Measurements from ENCODE around the gene BORCS6. TPM values are rescaled to one million over a fixed set of nuclear protein-coding genes. Genes with fewer than 3 reads are reported as not detected.

The BORCS6 gene
- total and polyA plus RNA-seq, 11 donors, result 5.1 to 13.5 (median 8.1) TPM

DNA sequence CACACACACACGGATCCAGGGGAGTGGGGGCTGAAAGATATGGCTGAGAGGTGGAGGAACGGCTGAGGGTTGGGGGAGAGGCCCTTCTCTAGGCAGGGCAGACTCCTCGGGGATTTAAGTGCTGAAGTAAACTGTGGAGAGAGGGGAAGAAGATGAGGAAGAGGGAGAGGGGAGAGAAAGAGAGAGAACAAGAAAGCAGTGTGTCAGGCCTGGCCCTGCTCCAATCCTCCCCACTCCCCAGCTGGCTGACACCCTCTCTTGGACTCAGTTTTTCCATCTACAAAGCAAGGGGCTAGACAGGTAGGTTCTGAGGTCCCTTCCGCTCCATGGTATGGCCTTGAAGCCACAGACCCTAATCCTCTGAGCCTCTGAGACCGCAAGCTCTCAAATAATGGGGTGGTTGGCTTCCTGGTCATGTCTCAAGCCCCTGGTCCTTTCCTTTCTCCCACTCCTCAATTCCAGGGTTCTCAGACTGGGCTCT, 29.2 kb downstream of the BORCS6 start:
- TF ChIP-seq POLR2A (IDR thresholded peaks at IDR 0.05) (no peak), CTCF (IDR thresholded peaks at IDR 0.05) (no peak)
- peaks cover 0 to 33% (median 22%) of the 10 kb centered on the region in 9 donors for H3K36me3 ChIP-seq
- WGBS, 4 donors, result 41 to 50% (median 47%) methylated on average over 5 of the region's 5 CpGs
- no peaks in the 10 kb centered on the region for H3K27me3 ChIP-seq
- DNase-seq (peak in 1 of 5 donors; percentile 17), ATAC-seq (no peak)
- no peaks in the 10 kb centered on the region for H3K9me3 ChIP-seq
- H3K27ac ChIP-seq, result peak overlapping the region in 10 of 12 donors; percentile 47 to 100 (median 100)
- peaks cover 25 to 69% (median 47%) of the 10 kb centered on the region in 12 donors for H3K4me1 ChIP-seq
- intact Hi-C loops (cut with DNase I), result loop anchor here in 3 of 10 donors (5.0 kb wide), 1 partner anchor 38 kb away; the partner anchor contains the start of gene HES7 (in 3 of the 3)
- H3K4me3 ChIP-seq, result peak overlapping the region in 5 of 12 donors; percentile 4 to 99 (median 98)

DNA sequence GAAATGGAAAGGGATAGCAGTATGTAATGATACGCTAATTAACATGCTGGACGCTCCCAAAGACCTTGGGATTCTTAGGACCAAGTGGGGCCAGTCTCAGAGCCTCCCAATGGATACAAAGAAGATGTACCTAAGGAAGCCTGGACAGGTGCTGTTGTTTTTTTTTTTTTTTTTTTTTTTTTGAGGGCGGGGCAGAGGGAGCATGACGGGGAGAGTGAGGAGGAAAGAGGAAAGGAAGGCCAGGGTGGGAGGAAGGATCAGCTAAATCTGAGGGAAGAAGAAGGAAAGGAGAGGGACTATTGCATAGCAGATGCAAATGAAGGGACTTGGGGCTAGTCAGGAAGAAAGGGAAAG, 29.8 kb downstream of the BORCS6 start:
- H3K27ac ChIP-seq, result peak overlapping the region in 6 of 12 donors; percentile 47 to 100 (median 100)
- no peak overlapping the region for H3K4me3 ChIP-seq
- WGBS, 4 donors, result 54 to 65% (median 58%) methylated on average over 4 of the region's 4 CpGs
- H3K9me3 ChIP-seq, result no peaks in the 10 kb centered on the region
- DNase-seq, result no peak
- intact Hi-C loops (cut with DNase I), result loop anchor here in 3 of 10 donors (5.0 kb wide), 1 partner anchor 38 kb away; the partner anchor contains the start of gene HES7 (in 3 of the 3)
- H3K4me1 ChIP-seq, result peaks cover 25 to 74% (median 47%) of the 10 kb centered on the region in 12 donors
- H3K36me3 ChIP-seq, result peaks cover 0 to 33% (median 22%) of the 10 kb centered on the region in 9 donors
- TF ChIP-seq POLR2A (IDR thresholded peaks at IDR 0.05), result no peak
- no peak for TF ChIP-seq CTCF (IDR thresholded peaks at IDR 0.05)
- no peaks in the 10 kb centered on the region for H3K27me3 ChIP-seq
- no peak for ATAC-seq

DNA sequence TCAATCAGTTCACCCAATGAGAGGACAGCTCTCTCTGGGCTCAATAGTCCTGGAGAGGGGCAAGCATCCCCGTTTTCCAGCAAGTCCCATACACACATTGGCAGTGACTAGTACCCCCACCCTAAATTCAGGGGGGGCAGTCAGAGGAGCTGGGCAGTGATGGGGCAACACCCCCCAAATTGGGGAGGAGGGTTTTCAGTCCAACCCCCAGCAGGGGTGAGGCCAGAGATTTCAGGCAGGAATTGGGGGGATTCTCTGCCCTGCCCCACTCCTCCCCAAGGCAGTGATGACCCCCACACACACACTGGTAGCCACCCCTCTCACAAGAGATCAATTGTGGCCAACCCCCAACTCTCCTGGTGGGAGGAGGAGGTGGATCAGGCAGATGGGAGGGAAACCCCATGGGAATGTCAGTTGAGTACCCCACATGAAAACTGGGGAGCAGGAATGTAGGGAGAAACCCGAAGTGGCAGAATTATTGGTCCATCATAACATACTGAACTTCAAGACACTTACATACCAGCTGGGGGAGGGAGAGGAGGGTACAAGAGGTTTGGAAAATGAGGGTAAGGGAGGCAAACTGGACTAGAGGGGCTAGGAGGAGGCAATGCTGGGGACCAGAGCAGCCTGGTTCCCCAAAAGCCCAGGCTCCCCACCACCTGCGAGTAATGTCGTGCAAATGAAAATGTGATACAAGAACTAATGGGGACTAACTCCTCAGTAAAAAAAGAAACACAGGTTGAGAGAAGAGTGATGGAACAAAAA, 30.3 kb downstream of the BORCS6 start:
- Histone ChIP-seq H3K27ac (peak overlapping the region in 10 of 12 donors; percentile 78 to 100 (median 96)), H3K27me3 (no peaks in the 10 kb centered on the region), H3K9me3 (no peaks in the 10 kb centered on the region), H3K4me3 (no peak overlapping the region), H3K4me1 (peaks cover 24 to 75% (median 42%) of the 10 kb centered on the region in 12 donors), H3K36me3 (peaks cover 0 to 33% (median 22%) of the 10 kb centered on the region in 9 donors)
- intact Hi-C loops (cut with DNase I), result loop anchor here in 8 of 10 donors (1.0 to 10.0 kb wide), 6 partner anchors 21 to 315 kb away; partner anchors contain the start of genes HES7 (in 6 of the 8), CYB5D1 (in 1 of the 8), NAA38 (in 1 of the 8) and TMEM88 (in 1 of the 8)
- 63 to 78% (median 72%) methylated on average over 4 of the region's 4 CpGs for WGBS, 4 donors
- TF ChIP-seq CTCF (IDR thresholded peaks at IDR 0.05), result no peak
- no peak for TF ChIP-seq POLR2A (IDR thresholded peaks at IDR 0.05)
- ATAC-seq, result no peak
- peak in 1 of 5 donors; percentile 22 for DNase-seq

- ATAC-seq (no peak), DNase-seq (peak in 1 of 5 donors; percentile 0)
- Histone ChIP-seq H3K36me3 (peaks cover 0 to 33% (median 22%) of the 10 kb centered on the region in 9 donors), H3K27ac (peak overlapping the region in 11 of 12 donors; percentile 78 to 100 (median 97)), H3K4me3 (peak overlapping the region in 2 of 12 donors; percentile 11 to 16), H3K9me3 (no peaks in the 10 kb centered on the region), H3K4me1 (peaks cover 20 to 74% (median 36%) of the 10 kb centered on the region in 12 donors), H3K27me3 (no peaks in the 10 kb centered on the region)
- TF ChIP-seq CTCF (IDR thresholded peaks at IDR 0.05) (no peak), POLR2A (IDR thresholded peaks at IDR 0.05) (no peak)
- WGBS, 4 donors, result 53 to 63% (median 57%) methylated on average over 3 of the region's 3 CpGs
- intact Hi-C loops (cut with DNase I), result loop anchor here in 6 of 10 donors (1.0 to 10.0 kb wide), 6 partner anchors 21 to 314 kb away; partner anchors contain the start of genes HES7 (in 3 of the 6), CYB5D1 (in 1 of the 6), NAA38 (in 1 of the 6) and TMEM88 (in 1 of the 6)
Measured at GRCh38 chr17:8159032-8159400, 31.0 kb downstream of the BORCS6 start.
